ENCODE measurements around the gene FYTTD1. TPM values are rescaled to one million over a fixed set of nuclear protein-coding genes. Genes with fewer than 3 reads are reported as not detected.

FYTTD1 gene
- total RNA-seq, 1 experiment from 2014 or later: 52.2 TPM

- Histone ChIP-seq H3K9me3 (replicated peaks) (no peaks in the 10 kb centered on the region), H3K27me3 (replicated peaks) (no peaks in the 10 kb centered on the region), H3K36me3 (peaks cover 8% of the 10 kb centered on the region; the same call in 1 of the 2 replicates), H3K27ac (peak overlapping the region; percentile 20; the same call in 1 of the 2 replicates), H3K4me1 (replicated peaks) (peaks cover 22% of the 10 kb centered on the region), H3K4me3 (peak overlapping the region; percentile 84)
- DNase-seq (ENCODE audit: low read depth in 1 of 2, low spot score in 2 of 2): peak in 1 of 2 experiments; percentile 53
Observed at GRCh38 chr3:197749315-197749600, 425 bp upstream of the FYTTD1 start.

- H3K27ac ChIP-seq: peak overlapping the region; percentile 45
- peaks cover 8% of the 10 kb centered on the region; the same call in 1 of the 2 replicates for H3K36me3 ChIP-seq
- H3K9me3 ChIP-seq (replicated peaks): no peaks in the 10 kb centered on the region
- no peaks in the 10 kb centered on the region for H3K27me3 ChIP-seq (replicated peaks)
- DNase-seq (ENCODE audit: low read depth in 1 of 2, low spot score in 2 of 2): peak; percentile 63 to 70
- H3K4me3 ChIP-seq: peak overlapping the region; percentile 84
- peaks cover 22% of the 10 kb centered on the region for H3K4me1 ChIP-seq (replicated peaks)
Observed at GRCh38 chr3:197750396-197750831, 731 bp downstream of the FYTTD1 start.

- Histone ChIP-seq H3K27ac (peak overlapping the region; percentile 45), H3K4me1 (replicated peaks) (peaks cover 22% of the 10 kb centered on the region), H3K27me3 (replicated peaks) (no peaks in the 10 kb centered on the region), H3K36me3 (peaks cover 8% of the 10 kb centered on the region), H3K9me3 (replicated peaks) (no peaks in the 10 kb centered on the region), H3K4me3 (peak overlapping the region; percentile 84)
- DNase-seq (ENCODE audit: low read depth in 1 of 2, low spot score in 2 of 2): peak in 1 of 2 experiments; percentile 50
Observed at GRCh38 chr3:197750858-197751737, 1.4 kb downstream of the FYTTD1 start.

GRCh38 chr3:197752107-197752506 lies 2.4 kb downstream of the FYTTD1 start:
- Histone ChIP-seq H3K4me3 (no peak overlapping the region; the same call in 1 of the 2 replicates), H3K27ac (no peak overlapping the region), H3K9me3 (replicated peaks) (no peaks in the 10 kb centered on the region), H3K36me3 (peaks cover 17% of the 10 kb centered on the region), H3K4me1 (replicated peaks) (peaks cover 22% of the 10 kb centered on the region), H3K27me3 (replicated peaks) (no peaks in the 10 kb centered on the region)
- no peak for DNase-seq (ENCODE audit: low read depth in 1 of 2, low spot score in 2 of 2)

GRCh38 chr3:197753263-197753662 lies 3.6 kb downstream of the FYTTD1 start:
- H3K4me1 ChIP-seq (replicated peaks): peaks cover 22% of the 10 kb centered on the region
- no peaks in the 10 kb centered on the region for H3K9me3 ChIP-seq (replicated peaks)
- peaks cover 20% of the 10 kb centered on the region for H3K36me3 ChIP-seq
- DNase-seq (ENCODE audit: low read depth in 1 of 2, low spot score in 2 of 2): no peak
- H3K27ac ChIP-seq: no peak overlapping the region
- H3K27me3 ChIP-seq (replicated peaks): no peaks in the 10 kb centered on the region
- H3K4me3 ChIP-seq: no peak overlapping the region

- H3K36me3 ChIP-seq: peaks cover 24% of the 10 kb centered on the region
- no peaks in the 10 kb centered on the region for H3K27me3 ChIP-seq (replicated peaks)
- no peaks in the 10 kb centered on the region for H3K9me3 ChIP-seq (replicated peaks)
- no peak overlapping the region for H3K27ac ChIP-seq
- DNase-seq (ENCODE audit: low read depth in 1 of 2, low spot score in 2 of 2): no peak
- H3K4me1 ChIP-seq (replicated peaks): peaks cover 6% of the 10 kb centered on the region
- no peak overlapping the region for H3K4me3 ChIP-seq
Observed at GRCh38 chr3:197756704-197757103, 7.0 kb downstream of the FYTTD1 start.

- no peaks in the 10 kb centered on the region for H3K4me1 ChIP-seq (replicated peaks)
- no peaks in the 10 kb centered on the region for H3K27me3 ChIP-seq (replicated peaks)
- H3K36me3 ChIP-seq: peaks cover 39% of the 10 kb centered on the region
- H3K27ac ChIP-seq: no peak overlapping the region
- no peaks in the 10 kb centered on the region for H3K9me3 ChIP-seq (replicated peaks)
- H3K4me3 ChIP-seq: no peak overlapping the region
- no peak for DNase-seq (ENCODE audit: low read depth in 1 of 2, low spot score in 2 of 2)
Observed at GRCh38 chr3:197758512-197758911, 8.8 kb downstream of the FYTTD1 start.

- no peak overlapping the region for H3K27ac ChIP-seq
- no peak for DNase-seq (ENCODE audit: low read depth in 1 of 2, low spot score in 2 of 2)
- H3K9me3 ChIP-seq (replicated peaks): no peaks in the 10 kb centered on the region
- no peak overlapping the region for H3K4me3 ChIP-seq
- H3K36me3 ChIP-seq: peaks cover 50% of the 10 kb centered on the region
- no peaks in the 10 kb centered on the region for H3K27me3 ChIP-seq (replicated peaks)
- H3K4me1 ChIP-seq (replicated peaks): no peaks in the 10 kb centered on the region
Observed at GRCh38 chr3:197761784-197762183, 12.1 kb downstream of the FYTTD1 start.

GRCh38 chr3:197775317-197775716 lies 25.6 kb downstream of the FYTTD1 start:
- H3K4me1 ChIP-seq (replicated peaks): no peaks in the 10 kb centered on the region
- H3K27ac ChIP-seq: no peak overlapping the region
- H3K36me3 ChIP-seq: peaks cover 54% of the 10 kb centered on the region
- DNase-seq (ENCODE audit: low read depth in 1 of 2, low spot score in 2 of 2): no peak
- no peaks in the 10 kb centered on the region for H3K27me3 ChIP-seq (replicated peaks)
- no peaks in the 10 kb centered on the region for H3K9me3 ChIP-seq (replicated peaks)
- H3K4me3 ChIP-seq: no peak overlapping the region

GRCh38 chr3:197782230-197782629 lies 32.5 kb downstream of the FYTTD1 start:
- Histone ChIP-seq H3K4me3 (no peak overlapping the region), H3K4me1 (replicated peaks) (no peaks in the 10 kb centered on the region), H3K27me3 (replicated peaks) (no peaks in the 10 kb centered on the region), H3K9me3 (replicated peaks) (no peaks in the 10 kb centered on the region), H3K36me3 (peaks cover 26% of the 10 kb centered on the region), H3K27ac (no peak overlapping the region)
- DNase-seq (ENCODE audit: low read depth in 1 of 2, low spot score in 2 of 2): no peak

GRCh38 chr3:197784019-197784585 lies 34.4 kb downstream of the FYTTD1 start:
- Histone ChIP-seq H3K4me3 (no peak overlapping the region), H3K27me3 (replicated peaks) (no peaks in the 10 kb centered on the region), H3K4me1 (replicated peaks) (no peaks in the 10 kb centered on the region), H3K9me3 (replicated peaks) (no peaks in the 10 kb centered on the region), H3K36me3 (peaks cover 9% of the 10 kb centered on the region), H3K27ac (no peak overlapping the region)
- DNase-seq (ENCODE audit: low read depth in 1 of 2, low spot score in 2 of 2): no peak

GRCh38 chr3:197787412-197787811 lies 37.7 kb downstream of the FYTTD1 start:
- 0 out of 2 replicates have a peak, but pooled peaks cover 3% of the 10 kb centered on the region for H3K4me1 ChIP-seq (replicated peaks)
- no peak for DNase-seq (ENCODE audit: low read depth in 1 of 2, low spot score in 2 of 2)
- no peaks in the 10 kb centered on the region for H3K27me3 ChIP-seq (replicated peaks)
- no peak overlapping the region for H3K4me3 ChIP-seq
- H3K27ac ChIP-seq: no peak overlapping the region
- peaks cover 9% of the 10 kb centered on the region for H3K36me3 ChIP-seq
- H3K9me3 ChIP-seq (replicated peaks): no peaks in the 10 kb centered on the region

- Histone ChIP-seq H3K27me3 (replicated peaks) (no peaks in the 10 kb centered on the region), H3K4me1 (replicated peaks) (peaks cover 12% of the 10 kb centered on the region), H3K36me3 (peaks cover 15% of the 10 kb centered on the region), H3K9me3 (replicated peaks) (no peaks in the 10 kb centered on the region), H3K27ac (no peak overlapping the region), H3K4me3 (no peak overlapping the region)
- no peak for DNase-seq (ENCODE audit: low read depth in 1 of 2, low spot score in 2 of 2)
Observed at GRCh38 chr3:197789309-197789708, 39.6 kb downstream of the FYTTD1 start.

- Histone ChIP-seq H3K27me3 (replicated peaks) (no peaks in the 10 kb centered on the region), H3K9me3 (replicated peaks) (no peaks in the 10 kb centered on the region), H3K4me3 (peak overlapping the region; percentile 96; the same call in 1 of the 2 replicates), H3K4me1 (replicated peaks) (peaks cover 12% of the 10 kb centered on the region), H3K36me3 (peaks cover 17% of the 10 kb centered on the region), H3K27ac (no peak overlapping the region)
- no peak for DNase-seq (ENCODE audit: low read depth in 1 of 2, low spot score in 2 of 2)
Observed at GRCh38 chr3:197790033-197790432, 40.4 kb downstream of the FYTTD1 start.
